ENCODE measurements around the gene CCDC178. TPM values are rescaled to one million over a fixed set of nuclear protein-coding genes. Genes with fewer than 3 reads are reported as not detected.

CCDC178 gene
- total RNA-seq, 2 donors from 2014 or later: 3.2 to 5.9 TPM

- WGBS: 94% methylated on average over 1 of the region's 1 CpG
- H3K4me1 ChIP-seq (replicated peaks): no peaks in the 10 kb centered on the region
- intact Hi-C loops (cut with DNase I): no loop called here
- H3K36me3 ChIP-seq: no peaks in the 10 kb centered on the region
- TF ChIP-seq POLR2AphosphoS5 (IDR thresholded peaks at IDR 0.05): no peak
- TF ChIP-seq CTCF (IDR thresholded peaks at IDR 0.05): no peak
- TF ChIP-seq POLR2A (IDR thresholded peaks at IDR 0.05): no peak
- H3K4me3 ChIP-seq: no peak overlapping the region
- no peaks in the 10 kb centered on the region for H3K27me3 ChIP-seq (replicated peaks; ENCODE audit: insufficient read depth)
- no peaks in the 10 kb centered on the region for H3K9me3 ChIP-seq
- H3K27ac ChIP-seq: no peak overlapping the region
- no peak for DNase-seq (ENCODE audit: low spot score)
Observed at GRCh38 chr18:33307520-33307919, 133.0 kb downstream of the CCDC178 start.

GRCh38 chr18:33304277-33304676, 136.2 kb downstream of the CCDC178 start:
- 89% methylated on average over 3 of the region's 3 CpGs for WGBS
- H3K36me3 ChIP-seq: no peaks in the 10 kb centered on the region
- no peak overlapping the region for H3K27ac ChIP-seq
- no peaks in the 10 kb centered on the region for H3K9me3 ChIP-seq
- DNase-seq (ENCODE audit: low spot score): no peak
- no peaks in the 10 kb centered on the region for H3K27me3 ChIP-seq (replicated peaks; ENCODE audit: insufficient read depth)
- H3K4me1 ChIP-seq (replicated peaks): no peaks in the 10 kb centered on the region
- TF ChIP-seq CTCF (IDR thresholded peaks at IDR 0.05) (no peak), POLR2AphosphoS5 (IDR thresholded peaks at IDR 0.05) (no peak), POLR2A (IDR thresholded peaks at IDR 0.05) (no peak)
- no peak overlapping the region for H3K4me3 ChIP-seq
- intact Hi-C loops (cut with DNase I): no loop called here

GRCh38 chr18:33291539-33291938, 149.0 kb downstream of the CCDC178 start:
- H3K4me3 ChIP-seq: no peak overlapping the region
- WGBS: 24% methylated on average over 1 of the region's 1 CpG
- H3K4me1 ChIP-seq (replicated peaks): no peaks in the 10 kb centered on the region
- no peak for DNase-seq (ENCODE audit: low spot score)
- no peaks in the 10 kb centered on the region for H3K27me3 ChIP-seq (replicated peaks; ENCODE audit: insufficient read depth)
- TF ChIP-seq CTCF (IDR thresholded peaks at IDR 0.05) (no peak), POLR2A (IDR thresholded peaks at IDR 0.05) (no peak), POLR2AphosphoS5 (IDR thresholded peaks at IDR 0.05) (no peak)
- intact Hi-C loops (cut with DNase I): no loop called here
- H3K27ac ChIP-seq: no peak overlapping the region
- no peaks in the 10 kb centered on the region for H3K36me3 ChIP-seq
- H3K9me3 ChIP-seq: no peaks in the 10 kb centered on the region

GRCh38 chr18:33288082-33288716, 152.3 kb downstream of the CCDC178 start:
- 91% methylated on average over 3 of the region's 3 CpGs for WGBS
- Histone ChIP-seq H3K9me3 (no peaks in the 10 kb centered on the region), H3K4me1 (replicated peaks) (no peaks in the 10 kb centered on the region), H3K36me3 (no peaks in the 10 kb centered on the region), H3K27ac (no peak overlapping the region), H3K4me3 (no peak overlapping the region), H3K27me3 (replicated peaks; ENCODE audit: insufficient read depth) (no peaks in the 10 kb centered on the region)
- DNase-seq (ENCODE audit: low spot score): no peak
- intact Hi-C loops (cut with DNase I): no loop called here
- no peak for TF ChIP-seq POLR2A (IDR thresholded peaks at IDR 0.05)
- no peak for TF ChIP-seq POLR2AphosphoS5 (IDR thresholded peaks at IDR 0.05)
- no peak for TF ChIP-seq CTCF (IDR thresholded peaks at IDR 0.05)

- H3K27ac ChIP-seq: no peak overlapping the region
- WGBS: 57% methylated on average over 6 of the region's 6 CpGs
- TF ChIP-seq CTCF (IDR thresholded peaks at IDR 0.05) (no peak), POLR2A (IDR thresholded peaks at IDR 0.05) (no peak), POLR2AphosphoS5 (IDR thresholded peaks at IDR 0.05) (no peak)
- H3K4me1 ChIP-seq (replicated peaks): no peaks in the 10 kb centered on the region
- H3K9me3 ChIP-seq: no peaks in the 10 kb centered on the region
- no peak overlapping the region for H3K4me3 ChIP-seq
- H3K36me3 ChIP-seq: no peaks in the 10 kb centered on the region
- no peaks in the 10 kb centered on the region for H3K27me3 ChIP-seq (replicated peaks; ENCODE audit: insufficient read depth)
- DNase-seq (ENCODE audit: low spot score): no peak
- intact Hi-C loops (cut with DNase I): no loop called here
Observed at GRCh38 chr18:33282709-33283333, 157.7 kb downstream of the CCDC178 start.

Measured in prostate gland (tissue), 2 donors.